ENCODE data around the gene ARL6IP1. TPM values are rescaled to one million over a fixed set of nuclear protein-coding genes. Genes with fewer than 3 reads are reported as not detected.

Gene ARL6IP1
- total and polyA plus RNA-seq, 2 of the 4 experiments (the other 2 are of a cell fraction) = 78.1 to 190 TPM

DNA sequence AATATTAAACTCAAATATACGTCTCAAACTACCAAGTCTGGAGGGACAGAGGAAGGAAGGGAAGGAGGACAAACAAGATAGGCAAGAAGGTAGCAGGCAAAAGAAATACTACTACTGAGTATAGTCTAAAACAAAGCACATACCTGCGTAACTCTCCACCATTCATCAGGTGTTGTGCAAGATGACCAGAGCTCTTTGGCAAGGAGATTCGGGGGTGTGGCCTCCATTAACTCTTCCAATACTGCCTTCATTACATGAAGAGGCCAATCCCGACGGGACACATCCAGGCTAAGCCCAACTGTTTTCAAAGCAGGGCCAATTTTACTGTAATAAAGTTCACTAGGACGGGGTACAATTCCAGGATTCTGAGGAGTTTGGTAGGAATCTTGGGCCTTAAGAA lies 38.2 kb upstream of the ARL6IP1 start:
- Histone ChIP-seq H2BK20ac (ENCODE audit: low read depth, low read length) (no peak overlapping the region), H3K14ac (replicated peaks; ENCODE audit: low read depth, low read length) (no peak overlapping the region), H3K4ac (ENCODE audit: low read depth, low read length) (no peak overlapping the region), H3K9me3 (ENCODE audit: control insufficient read depth, insufficient read depth, low read length) (no peaks in the 10 kb centered on the region), H3K23ac (ENCODE audit: low read depth, low read length) (no peak overlapping the region), H3K4me2 (ENCODE audit: low read depth, low read length) (no peak overlapping the region), H4K20me1 (ENCODE audit: insufficient read depth, low read length) (no peaks in the 10 kb centered on the region), H2BK5ac (ENCODE audit: low read depth, low read length, poor library complexity, severe bottlenecking) (no peak overlapping the region), H3K27me3 (ENCODE audit: control insufficient read depth, insufficient read depth, low read length) (no peaks in the 10 kb centered on the region), H2AFZ (replicated peaks; ENCODE audit: low read length, poor library complexity) (no peak overlapping the region), H3K18ac (ENCODE audit: low read depth, low read length) (no peak overlapping the region), H2BK15ac (ENCODE audit: low read depth, low read length) (no peak overlapping the region), H2AK5ac (ENCODE audit: low read depth, low read length) (no peak overlapping the region), H2BK120ac (ENCODE audit: low read depth, low read length) (no peak overlapping the region), H3K4me1 (ENCODE audit: control insufficient read depth, insufficient read depth, low read length) (no peaks in the 10 kb centered on the region), H3K56ac (ENCODE audit: extremely low read depth, insufficient read depth, low read length) (no peak overlapping the region), H3K79me1 (ENCODE audit: low read depth in 1 of 2, low read length in 2 of 2) (peaks cover 7 to 10% of the 10 kb centered on the region in 2 experiments; a peak in 2 of 4 replicates), H3K27ac (ENCODE audit: insufficient read depth, low read length) (no peak overlapping the region), H4K5ac (ENCODE audit: low read depth, low read length) (no peak overlapping the region), H3K4me3 (ENCODE audit: insufficient read depth, low read depth, low read length) (no peak overlapping the region), H2AK9ac (replicated peaks; ENCODE audit: low read depth, low read length, poor library complexity) (no peak overlapping the region), H4K8ac (ENCODE audit: low read depth in 2 of 2, low read length in 2 of 2) (no peak overlapping the region), H3K9ac (ENCODE audit: low read depth, low read length) (no peak overlapping the region), H3K36me3 (ENCODE audit: control insufficient read depth, insufficient read depth, low read length) (peaks cover 59% of the 10 kb centered on the region), H4K91ac (ENCODE audit: insufficient read depth, low read depth, low read length) (no peak overlapping the region), H3K9me1 (ENCODE audit: insufficient read depth, low read length) (no peaks in the 10 kb centered on the region; the same call in 1 of the 2 replicates)
- intact Hi-C loops (cut with micrococcal nuclease) = no loop called here
- TF ChIP-seq MAZ (IDR thresholded peaks at IDR 0.05; ENCODE audit: borderline replicate concordance, low read depth, low read length) = no peak
- no peak for TF ChIP-seq BHLHE40 (IDR thresholded peaks at IDR 0.05; ENCODE audit: low read depth, low read length)
- no peak for TF ChIP-seq MAFK (IDR thresholded peaks at IDR 0.05; ENCODE audit: low read depth, low read length)
- TF ChIP-seq NFE2L2 (IDR thresholded peaks at IDR 0.05; ENCODE audit: low read depth, low read length) = no peak
- TF ChIP-seq, protein P1, sequence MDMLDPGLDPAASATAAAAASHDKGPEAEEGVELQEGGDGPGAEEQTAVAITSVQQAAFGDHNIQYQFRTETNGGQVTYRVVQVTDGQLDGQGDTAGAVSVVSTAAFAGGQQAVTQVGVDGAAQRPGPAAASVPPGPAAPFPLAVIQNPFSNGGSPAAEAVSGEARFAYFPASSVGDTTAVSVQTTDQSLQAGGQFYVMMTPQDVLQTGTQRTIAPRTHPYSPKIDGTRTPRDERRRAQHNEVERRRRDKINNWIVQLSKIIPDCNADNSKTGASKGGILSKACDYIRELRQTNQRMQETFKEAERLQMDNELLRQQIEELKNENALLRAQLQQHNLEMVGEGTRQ (IDR thresholded peaks at IDR 0.05; ENCODE audit: low read depth, low read length) = no peak
- no peak for TF ChIP-seq SMC3 (IDR thresholded peaks at IDR 0.05; ENCODE audit: low read depth, low read length)
- no peak for TF ChIP-seq POLR2A (IDR thresholded peaks at IDR 0.05; ENCODE audit: low read depth, low read length)
- no peak for TF ChIP-seq RAD21 (IDR thresholded peaks at IDR 0.05; ENCODE audit: low read length)
- no peak for TF ChIP-seq CTCF (conservative IDR thresholded peaks at IDR 0.05; ENCODE audit: low read depth, low read length)
- no peak for TF ChIP-seq RCOR1 (IDR thresholded peaks at IDR 0.05; ENCODE audit: insufficient replicate concordance, low read length)
- TF ChIP-seq MXI1 (IDR thresholded peaks at IDR 0.05; ENCODE audit: borderline replicate concordance, low read depth, low read length) = no peak
- TF ChIP-seq, protein P2, sequence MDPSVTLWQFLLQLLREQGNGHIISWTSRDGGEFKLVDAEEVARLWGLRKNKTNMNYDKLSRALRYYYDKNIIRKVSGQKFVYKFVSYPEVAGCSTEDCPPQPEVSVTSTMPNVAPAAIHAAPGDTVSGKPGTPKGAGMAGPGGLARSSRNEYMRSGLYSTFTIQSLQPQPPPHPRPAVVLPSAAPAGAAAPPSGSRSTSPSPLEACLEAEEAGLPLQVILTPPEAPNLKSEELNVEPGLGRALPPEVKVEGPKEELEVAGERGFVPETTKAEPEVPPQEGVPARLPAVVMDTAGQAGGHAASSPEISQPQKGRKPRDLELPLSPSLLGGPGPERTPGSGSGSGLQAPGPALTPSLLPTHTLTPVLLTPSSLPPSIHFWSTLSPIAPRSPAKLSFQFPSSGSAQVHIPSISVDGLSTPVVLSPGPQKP (IDR thresholded peaks at IDR 0.05; ENCODE audit: borderline replicate concordance, low read depth, low read length) = no peak
- no peak for TF ChIP-seq FOS (IDR thresholded peaks at IDR 0.05; ENCODE audit: low read depth, low read length)
- TF ChIP-seq RFX5 (IDR thresholded peaks at IDR 0.05; ENCODE audit: low read depth, low read length) = no peak
- no peak for TF ChIP-seq CEBPB (IDR thresholded peaks at IDR 0.05; ENCODE audit: low read depth, low read length)
- dilution Hi-C loops (cut with HindIII; ENCODE audit: low sequenced_read_pairs, unreplicated experiment) = no loop called here
- POLR2A ChIA-PET (ENCODE audit: unreplicated experiment) = no interaction called here
- DNase-seq = no peak
- 88% methylated on average over 2 of the region's 6 CpGs; no CpG with 5 or more reads in 1 of the 2 experiments for WGBS, 2 experiments (ENCODE audit: extremely low coverage in 2 of 2, insufficient read length in 1 of 2)
- BruUV-seq (replicated peaks) = no TSS peak
- CTCF ChIA-PET = no interaction called here
- in situ Hi-C loops (cut with MboI; ENCODE audit: low sequenced_read_pairs) = no loop called here
- ATAC-seq (ENCODE audit: low read depth) = no peak
